Retina (tissue), 1 donor: ENCODE measurements around the gene UPK1B.
A peak's percentile ranks its signal among the peaks of the same experiment; 100 is the strongest.
"Not testable (repeated sequence)": the region's sequence is repeated elsewhere in the genome, so short reads cannot be mapped to it uniquely, and the experiment has no call there.

Experiments used
- DNase-seq: peaks from one replicate; pipeline ENCODE4 v3.0.0-alpha.2; 2016

Gene UPK1B

DNA sequence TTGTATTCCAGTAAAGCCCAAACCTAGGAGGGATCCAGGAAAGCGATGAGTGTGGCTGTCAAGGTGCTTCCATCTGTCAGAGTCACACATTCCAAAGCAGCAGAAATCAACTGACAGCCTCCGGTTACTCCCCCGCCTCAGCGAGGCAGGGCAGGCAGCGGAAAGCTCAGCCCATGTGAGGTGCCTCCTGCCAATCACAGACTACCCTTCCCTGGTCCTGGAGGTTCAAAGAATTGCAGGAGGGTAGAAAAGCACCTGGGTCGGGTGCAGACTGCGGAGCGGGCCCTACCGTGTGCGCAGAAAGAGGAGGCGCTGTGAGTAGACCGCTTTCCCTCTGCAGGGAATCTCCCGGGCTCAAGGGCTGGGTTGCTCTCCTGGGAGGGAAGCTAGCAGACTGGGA is at the start of gene UPK1B:
UPK1B (plus strand) TSS at position 274 of the 400 bp plus-strand sequence. CDS start 13,144 bp downstream, outside the sequence.
- DNase-seq: peak; percentile 18

DNA sequence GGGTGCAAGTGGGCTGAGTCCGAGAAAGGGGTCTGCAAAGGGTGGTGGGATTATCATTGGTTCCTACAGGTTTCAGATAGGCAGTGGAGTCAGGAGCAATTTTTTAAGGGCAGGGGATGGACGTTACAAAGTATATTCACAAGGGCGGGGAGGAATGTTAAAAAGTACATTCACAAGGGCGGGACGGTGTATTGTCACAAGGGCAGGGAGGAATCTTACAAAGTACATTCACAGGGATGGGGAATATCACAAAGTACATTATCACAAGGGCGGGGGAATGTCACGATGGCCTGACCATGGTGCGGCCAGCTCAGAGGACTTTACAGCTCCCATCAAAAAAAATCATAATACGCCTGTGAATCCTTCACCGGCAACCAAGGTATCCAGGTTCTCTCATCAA is 48.1 kb upstream of the UPK1B start:
- no peak for DNase-seq

DNA sequence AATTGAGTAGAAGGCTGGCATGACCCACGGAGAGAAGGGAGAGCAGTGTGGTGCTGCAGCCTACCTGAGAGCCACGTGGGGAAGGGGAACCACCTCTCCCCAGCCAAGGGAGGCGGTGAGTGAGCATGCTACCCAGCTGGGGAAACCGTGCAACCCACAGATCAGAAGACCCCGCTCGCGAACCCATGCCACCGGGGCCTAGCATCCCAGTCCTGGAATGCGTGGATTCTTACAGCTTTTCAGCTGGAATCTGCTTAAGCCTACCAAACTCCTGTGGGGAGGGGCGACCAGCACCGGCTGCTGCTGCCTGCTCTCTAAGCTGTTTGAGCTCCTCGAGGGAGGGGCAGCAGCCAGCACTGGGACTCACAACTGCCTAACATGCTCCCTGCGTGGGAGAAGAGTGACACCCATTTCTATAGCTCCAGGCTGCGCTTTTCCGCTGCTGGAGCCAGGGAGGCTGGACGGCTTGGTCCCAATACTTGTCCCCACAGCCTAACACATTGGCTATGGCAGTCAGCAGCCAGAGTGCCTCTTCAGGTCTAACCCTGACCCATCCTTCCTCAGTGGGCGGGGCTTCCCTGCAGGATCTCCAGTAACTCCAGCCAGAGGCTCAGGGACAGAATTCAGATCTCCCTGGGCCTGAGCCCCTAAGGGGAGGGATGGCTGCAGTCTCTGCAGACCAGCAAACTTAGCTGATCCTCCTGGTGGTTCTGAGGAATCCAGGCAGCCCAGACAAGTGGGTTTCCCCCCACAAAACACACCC is 47.5 kb upstream of the UPK1B start:
- no peak for DNase-seq

DNA sequence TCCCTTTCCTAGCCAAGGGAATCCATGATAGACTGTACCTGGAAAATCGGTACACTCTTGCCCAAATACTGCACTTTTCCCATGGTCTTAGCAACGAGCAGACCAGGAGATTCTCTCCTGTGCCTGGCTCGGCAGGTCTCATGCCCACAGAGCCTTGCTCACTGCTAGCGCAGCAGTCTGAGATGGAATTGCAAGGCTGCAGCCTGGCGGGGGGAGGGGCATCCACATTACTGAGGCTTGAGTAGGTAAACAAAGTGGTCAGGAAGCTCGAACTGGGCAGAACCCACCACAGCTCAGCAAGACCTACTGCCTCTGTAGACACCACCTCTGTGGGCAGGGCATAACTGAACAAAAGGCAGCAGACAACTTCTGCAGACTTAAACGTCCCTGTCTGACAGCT is 43.1 kb upstream of the UPK1B start:
- DNase-seq: not testable (repeated sequence)

DNA sequence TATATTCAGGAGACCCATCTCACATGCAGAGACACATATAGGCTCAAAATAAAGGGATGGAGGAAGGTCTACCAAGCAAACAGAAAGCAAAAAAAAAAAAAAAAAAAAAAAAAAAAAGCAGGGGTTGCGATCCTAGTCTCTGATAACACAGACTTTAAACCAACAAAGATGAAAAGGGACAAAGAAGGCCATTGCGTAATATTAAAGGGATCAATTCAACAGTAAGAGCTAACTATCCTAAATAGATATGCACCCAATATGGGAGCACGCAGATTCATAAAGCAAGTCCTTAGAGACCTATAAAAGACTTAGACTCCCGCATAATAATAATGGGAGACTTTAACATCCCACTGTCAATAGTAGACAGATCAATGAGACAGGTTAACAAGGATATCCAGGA is 41.1 kb upstream of the UPK1B start:
- not testable (repeated sequence) for DNase-seq

DNA sequence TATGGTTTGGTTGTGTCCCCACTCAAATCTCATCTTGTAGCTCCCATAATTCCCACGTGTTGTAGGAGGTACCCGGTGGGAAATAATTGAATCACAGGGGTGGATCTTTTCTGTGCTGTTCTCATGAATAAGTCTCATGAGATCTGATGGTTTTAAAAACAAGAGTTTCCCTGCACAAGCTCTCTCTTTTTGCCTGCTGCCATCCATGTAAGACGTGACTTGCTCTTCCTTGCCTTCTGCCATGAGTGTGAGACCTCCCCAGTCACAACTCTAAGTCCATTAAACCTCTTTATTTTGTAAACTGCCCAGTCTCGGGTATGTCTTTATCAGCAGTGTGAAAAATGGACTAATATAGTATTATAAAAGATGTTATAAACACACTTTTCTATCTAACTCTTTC is 34.0 kb upstream of the UPK1B start:
- not testable (repeated sequence) for DNase-seq

DNA sequence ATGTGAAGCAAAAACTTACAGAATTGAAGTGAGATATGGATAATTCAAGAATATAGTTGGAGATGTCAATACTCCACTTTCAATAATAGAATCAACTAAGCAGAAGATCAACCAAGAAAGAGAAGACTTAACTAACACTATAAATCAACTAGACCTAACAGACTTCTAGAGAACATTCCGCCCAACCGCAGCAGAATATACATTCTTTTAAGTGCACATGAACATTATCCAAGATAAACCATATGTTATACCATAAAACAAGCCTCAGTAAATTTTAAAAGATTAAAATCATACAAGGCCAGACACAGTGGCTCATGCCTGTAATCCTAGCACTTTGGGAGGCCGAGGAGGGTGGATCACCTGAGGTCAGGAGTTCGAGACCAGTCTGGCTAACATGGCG is 32.9 kb upstream of the UPK1B start:
- DNase-seq: no peak

DNA sequence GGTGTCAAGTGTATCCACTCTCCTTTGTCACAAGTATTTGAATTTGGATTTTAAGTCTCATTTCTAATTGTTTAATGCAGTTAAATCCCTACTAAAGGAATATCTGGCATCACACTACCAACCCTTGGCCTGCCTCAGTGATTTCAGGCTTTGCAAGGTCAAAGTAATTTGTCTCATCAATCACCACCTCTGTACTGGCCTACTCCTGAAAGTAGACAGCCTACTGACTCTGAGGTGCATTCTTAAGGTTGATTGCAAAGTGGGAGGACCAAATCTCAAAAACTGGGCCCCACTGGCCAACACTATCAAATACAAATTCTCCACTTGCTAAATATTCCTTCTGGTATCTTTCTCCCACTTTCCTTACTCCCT is 28.3 kb upstream of the UPK1B start:
- no peak for DNase-seq

DNA sequence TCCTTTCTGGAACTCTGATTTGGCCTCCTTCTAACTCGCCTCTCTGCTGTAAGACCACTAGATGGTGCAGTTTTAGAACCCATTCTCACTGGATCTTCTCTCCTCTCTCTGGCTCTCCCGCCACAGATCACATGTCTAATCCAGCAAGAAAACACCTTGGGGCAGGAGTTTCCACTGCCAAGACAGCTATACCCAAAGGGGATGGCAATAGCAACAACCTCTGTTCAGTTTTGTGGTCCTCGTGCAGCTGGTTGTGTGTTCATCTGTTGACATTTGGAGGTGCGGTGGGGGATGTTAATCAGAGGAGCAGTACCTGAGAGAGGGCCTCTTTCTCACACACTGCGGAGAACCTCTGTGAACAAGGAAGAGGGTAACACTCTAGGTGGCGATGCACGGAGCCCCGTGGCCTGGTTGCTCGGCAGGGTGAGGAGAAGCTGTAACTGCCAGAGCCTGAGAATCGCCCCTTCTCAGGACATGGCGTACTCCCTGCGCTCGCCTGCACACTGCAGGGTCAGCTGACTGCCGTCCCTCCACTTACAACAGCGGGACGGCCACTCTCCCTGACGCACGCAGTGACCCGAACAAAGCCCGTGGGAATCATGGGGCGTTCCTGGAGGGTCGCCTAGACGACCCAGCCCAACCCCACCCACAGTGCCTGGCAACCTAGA is 27.8 kb upstream of the UPK1B start, which contains the start of gene TEX55:
TEX55 (plus strand) TSS at position 666 of the 668 bp plus-strand sequence. CDS start 25 bp downstream, outside the sequence.
- DNase-seq: peak; percentile 21

DNA sequence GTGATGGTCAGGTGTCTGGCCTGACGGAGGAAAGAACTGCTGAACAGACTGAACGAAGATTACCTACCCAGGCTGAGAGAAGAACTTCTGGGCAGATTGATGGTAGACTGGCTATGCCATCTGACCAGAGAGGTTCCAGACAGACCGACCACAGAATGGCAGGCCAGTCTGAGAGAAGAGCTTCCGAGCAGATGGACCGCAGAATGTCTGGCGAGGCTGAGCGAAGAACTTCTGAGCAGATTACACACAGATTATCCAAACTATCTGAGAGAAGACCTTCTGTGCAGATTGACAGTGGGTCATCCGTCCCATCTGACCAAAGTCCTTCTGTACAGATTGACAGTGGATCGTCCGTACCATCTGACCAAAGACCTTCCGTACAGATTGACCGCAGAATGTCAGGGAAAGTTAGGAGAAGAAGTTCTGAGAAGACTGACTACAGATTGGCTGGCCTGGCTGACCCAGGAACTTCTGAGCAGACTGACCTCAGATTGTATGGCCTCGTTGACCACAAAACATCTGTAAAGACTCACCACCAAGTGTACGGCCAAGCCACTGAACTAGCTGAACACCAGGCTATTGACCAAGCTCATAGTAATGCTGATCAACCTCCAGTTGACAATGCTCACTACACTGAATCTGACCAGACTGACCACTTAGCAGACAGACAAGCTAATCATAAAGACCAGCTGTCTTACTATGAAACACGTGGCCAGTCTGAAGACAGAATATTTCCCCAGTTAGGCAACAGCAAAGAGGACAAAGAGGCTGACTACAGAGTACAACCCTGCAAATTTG is 26.6 kb upstream of the UPK1B start:
- DNase-seq: no peak

DNA sequence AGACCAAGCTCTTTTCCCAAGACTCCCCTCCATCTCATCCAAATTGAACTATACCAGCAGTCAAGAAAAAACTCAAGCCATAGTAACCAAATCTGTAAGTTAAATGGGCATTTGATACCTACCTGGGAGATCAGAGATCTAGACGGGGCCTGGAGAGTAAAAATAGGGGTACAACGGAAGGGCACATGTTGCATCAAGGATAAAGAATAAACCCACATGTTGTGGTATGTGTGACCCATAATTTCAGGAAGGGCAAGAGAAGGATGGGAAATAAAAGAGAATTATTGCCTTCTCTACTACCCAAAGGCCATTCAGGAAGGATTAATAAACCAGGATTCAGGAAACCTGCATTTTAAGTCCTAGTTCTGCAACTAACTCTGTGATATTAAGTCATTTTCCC is 25.9 kb upstream of the UPK1B start:
- no peak for DNase-seq

DNA sequence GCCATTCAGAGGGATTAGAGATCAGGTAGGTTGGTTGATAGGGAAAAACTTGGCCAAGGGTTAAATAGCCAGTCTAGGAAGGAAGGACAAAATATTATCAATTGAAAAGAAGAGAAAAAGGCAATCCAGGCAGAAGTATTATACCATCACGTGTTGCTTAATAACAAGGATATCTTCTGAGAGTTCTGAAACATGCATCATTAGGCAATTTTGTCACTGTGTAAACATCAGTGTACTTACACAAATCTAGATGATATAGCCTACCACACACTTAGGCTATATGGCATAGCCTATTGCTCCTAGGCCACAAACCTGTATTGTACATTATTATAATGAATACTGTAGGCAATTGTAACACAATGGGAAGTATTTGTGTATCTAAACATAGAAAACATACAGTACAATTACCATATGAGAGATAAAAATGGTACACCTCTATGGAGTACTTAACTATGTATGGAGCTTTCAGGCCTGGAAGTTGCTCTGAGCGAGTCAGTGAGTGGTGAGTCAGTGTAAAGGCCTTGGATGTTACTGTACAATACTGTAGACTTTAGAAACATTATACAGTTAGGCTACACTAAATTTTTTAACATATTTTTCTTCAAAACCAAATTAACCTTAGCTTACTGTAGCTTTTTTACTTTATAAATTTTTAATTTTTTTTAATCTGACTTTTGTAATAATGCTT is 24.8 kb upstream of the UPK1B start:
- no peak for DNase-seq

DNA sequence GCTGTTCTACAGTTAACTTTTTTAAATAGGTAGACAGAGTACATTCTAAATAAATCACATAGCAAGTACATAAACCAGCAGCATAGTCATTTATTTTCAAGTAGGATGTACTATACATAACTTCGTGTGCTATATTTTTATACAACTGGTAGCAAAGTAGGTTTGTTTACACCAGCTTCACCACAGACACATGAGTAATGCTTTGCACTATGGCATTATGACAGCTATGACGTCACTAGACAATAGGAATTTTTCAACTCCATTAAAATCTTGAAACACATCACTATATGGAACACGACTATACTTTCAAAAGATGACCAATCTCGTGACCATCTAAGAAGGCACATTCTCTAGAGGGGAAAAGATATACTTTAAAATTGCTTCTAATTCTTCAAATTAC is 23.9 kb upstream of the UPK1B start:
- no peak for DNase-seq

DNA sequence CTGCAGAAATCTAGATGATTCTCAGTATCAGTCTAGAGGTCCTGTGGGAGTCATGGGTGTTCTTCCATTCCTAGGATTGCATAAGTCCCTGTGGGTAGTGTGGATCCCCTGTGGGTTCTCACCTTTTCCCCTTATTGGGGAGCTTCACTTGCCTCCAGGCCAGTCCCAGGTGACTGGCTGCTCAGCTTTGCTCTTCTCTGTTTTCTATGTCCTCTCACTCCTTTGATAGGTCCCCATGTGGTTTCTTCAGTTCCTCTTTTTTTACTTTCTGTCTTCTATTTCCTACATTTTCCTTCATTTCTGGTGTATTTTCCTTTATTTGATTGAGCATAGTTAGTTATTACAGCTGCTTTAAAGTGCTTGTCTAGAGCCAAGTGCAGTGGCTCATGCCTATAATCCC is 16.5 kb upstream of the UPK1B start:
- DNase-seq: no peak

DNA sequence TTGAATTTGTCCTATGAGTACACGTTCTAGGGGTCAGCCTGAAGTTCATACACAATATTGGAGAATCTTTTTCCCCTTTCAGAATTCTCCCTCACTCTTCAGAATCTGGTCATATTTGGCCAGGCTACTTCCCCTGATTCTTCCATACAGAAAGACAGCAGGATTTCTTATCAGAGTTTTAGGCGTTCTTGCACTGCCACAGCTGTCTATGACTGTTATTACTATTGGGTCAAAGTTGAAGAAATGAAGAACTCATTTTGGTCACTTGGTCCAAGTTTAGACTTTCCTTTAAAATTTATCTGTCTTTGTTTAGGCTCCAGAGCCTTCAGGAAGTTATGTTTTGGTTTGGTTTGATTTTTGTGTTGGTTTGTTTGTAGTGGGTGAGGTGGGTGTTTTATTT is 15.4 kb upstream of the UPK1B start:
- no peak for DNase-seq

DNA sequence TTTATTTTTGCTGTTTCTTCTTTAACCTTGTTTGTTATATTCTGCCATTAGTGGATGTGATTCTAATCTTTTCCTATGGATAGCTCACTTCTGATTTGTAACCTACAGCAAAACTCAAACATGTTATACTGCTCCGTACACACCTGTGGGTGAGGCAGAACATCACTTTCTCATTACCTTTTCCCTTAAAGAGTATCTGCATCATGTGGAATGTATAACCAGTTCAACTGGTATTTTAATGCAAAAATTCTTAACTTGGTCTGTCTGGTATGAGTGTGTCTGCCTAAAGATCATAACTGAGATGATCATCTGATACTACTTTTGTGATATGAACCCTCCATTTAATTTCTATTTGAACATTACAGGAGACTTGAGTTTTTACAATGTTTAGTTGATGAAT is 13.0 kb upstream of the UPK1B start:
- no peak for DNase-seq

DNA sequence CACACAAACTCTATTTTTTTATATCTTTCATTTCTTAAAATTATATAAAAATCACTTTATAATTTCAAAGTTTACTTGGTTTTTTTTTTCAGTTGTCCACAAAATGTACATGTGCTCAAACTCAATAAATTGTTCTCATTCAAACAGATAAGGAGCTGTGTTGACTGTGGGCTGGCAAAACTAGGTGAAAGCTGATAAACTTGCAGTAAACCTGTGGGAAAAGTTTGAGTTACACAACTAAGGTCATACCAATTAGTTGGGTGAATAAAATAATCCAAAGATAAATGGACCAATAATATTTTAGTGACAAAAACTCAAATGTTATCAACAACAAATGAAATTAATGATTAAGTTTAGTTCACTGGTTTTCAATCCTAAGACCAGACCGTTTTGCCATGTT is 12.6 kb upstream of the UPK1B start:
- DNase-seq: no peak

DNA sequence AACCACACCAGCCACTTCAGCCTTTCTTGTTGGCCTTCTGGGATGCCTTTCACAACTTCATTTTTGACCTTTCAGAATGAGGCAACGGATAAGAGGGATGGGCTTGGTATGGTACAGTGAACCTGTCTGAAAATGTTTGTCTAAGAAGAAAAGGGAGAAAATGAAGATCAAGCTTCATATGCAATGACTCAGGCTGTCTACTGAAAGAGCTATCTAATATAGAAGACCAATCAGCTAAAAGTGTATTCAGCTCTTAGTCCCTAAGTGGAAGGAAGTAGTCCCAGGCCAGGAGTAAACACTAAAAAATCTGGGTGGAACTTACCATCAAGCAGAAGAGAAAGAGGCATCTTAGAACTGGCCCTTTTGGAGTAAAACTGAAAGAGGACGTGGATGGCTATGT is 12.2 kb upstream of the UPK1B start:
- DNase-seq: no peak

DNA sequence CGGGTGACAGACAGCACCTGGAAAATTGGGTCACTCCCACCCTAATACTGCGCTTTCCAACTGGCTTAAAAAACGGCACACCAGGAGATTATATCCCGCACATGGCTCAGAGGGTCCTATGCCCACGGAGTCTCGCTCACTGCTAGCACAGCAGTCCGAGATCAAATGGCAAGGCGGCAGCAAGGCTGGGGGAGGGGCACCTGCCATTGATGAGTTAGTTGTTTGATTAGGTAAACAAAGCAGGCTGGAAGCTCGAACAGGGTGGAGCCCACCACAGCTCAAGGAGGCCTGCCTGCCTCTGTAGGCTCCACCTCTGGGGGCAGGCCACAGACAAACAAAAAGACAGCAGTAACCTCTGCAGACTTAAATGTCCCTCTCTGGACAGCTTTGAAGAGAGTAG is 8.7 kb upstream of the UPK1B start:
- not testable (repeated sequence) for DNase-seq

DNA sequence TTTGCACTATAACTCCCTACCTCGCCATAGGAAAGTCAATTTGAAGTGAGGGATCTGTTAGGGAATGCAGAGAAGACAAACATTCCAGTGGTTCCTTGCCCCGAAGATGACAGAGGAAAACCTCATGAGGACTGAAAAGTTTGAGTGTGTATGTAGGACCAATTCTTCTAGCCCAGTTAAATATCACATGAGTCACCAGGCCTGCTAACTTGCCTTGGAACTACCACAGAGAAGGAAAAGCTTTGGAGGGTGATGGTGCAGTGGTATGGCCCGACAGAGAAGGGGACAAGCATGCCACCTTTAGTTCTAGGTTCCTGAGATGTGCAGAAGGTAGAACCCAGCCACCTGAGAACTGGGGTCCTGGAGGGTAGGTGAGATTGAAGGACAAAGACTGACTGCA is 2.6 kb upstream of the UPK1B start:
- DNase-seq: no peak

DNA sequence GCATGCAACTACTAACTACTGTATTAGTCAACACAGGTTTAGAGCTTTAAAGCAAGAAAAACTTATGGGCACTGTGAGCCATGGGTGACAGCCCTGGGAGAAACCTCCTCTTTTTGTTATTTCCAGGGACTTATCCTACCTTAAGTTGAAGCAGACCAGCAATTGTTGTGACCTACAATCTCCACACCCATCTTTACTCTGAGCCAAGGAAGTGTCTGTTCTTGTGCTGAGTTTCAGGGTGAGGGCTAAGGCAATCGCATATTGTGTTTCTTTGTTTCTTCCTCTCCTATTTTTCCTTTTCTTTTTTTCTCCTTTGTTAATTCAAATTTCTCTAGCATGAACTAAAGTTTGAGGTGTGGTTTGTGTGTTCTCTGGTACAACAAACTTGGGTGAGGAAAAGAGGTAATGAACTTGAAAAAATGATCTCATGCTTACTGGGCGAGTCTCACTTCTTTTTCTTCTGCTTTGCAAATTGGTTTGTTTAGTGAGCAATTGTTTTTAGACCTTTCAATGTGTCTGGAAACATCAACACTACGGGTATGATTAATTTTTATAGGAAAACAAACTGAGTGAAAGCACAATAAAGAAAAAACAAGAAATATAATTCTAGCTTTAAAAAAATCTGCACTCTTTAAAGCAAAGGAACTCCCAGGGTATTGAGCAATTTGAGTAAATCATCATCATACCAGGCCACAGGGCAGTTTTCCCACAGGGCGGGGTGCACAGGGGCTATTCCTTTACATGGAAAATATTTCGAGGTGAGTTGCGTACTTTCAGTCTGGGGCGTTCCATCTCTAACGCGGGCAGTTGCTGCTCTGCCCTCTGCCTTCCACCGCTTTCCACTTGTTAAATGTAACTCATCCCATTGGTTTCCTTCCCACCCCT is 2.7 kb downstream of the UPK1B start:
- no peak for DNase-seq

DNA sequence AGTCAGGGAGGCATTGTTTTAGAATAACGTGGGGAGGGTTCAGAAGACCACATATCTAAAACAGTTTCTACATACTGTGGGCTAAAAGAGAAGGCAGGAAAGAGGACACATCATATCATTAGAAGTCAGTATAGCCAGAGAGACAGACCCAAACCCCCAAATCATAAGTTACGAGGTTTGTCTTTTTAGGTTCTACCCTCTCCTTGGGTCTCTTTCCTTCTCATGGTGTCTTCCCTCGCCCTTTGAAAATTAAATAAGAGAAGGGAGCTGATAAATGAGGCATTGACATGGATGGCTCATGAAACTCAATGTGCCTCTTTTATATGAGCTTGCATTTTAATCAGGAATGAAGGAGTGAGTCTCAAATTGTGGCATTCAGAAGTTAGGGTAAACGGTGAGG is 3.4 kb downstream of the UPK1B start:
- DNase-seq: no peak
